ENCODE measurements around the gene AGAP2.

Gene AGAP2

GRCh38 chr12:57751432-57751787 lies 12.9 kb upstream of the AGAP2 start:
- Mint-ChIP-seq H3K27ac (peak overlapping the region; percentile 96), H3K4me1 (peaks cover 61% of the 10 kb centered on the region), H3K4me3 (peak overlapping the region; percentile 98), H3K36me3 (peaks cover 62% of the 10 kb centered on the region), H3K9me3 (no peaks in the 10 kb centered on the region)
- ATAC-seq (no peak), DNase-seq (ENCODE audit: low spot score in 2 of 2) (no peak)

GRCh38 chr12:57750561-57751431 lies 12.3 kb upstream of the AGAP2 start:
- Mint-ChIP-seq H3K36me3 (peaks cover 67% of the 10 kb centered on the region), H3K4me3 (peak overlapping the region; percentile 98), H3K4me1 (peaks cover 63% of the 10 kb centered on the region), H3K27ac (peak overlapping the region; percentile 96), H3K9me3 (no peaks in the 10 kb centered on the region)
- no peak for DNase-seq (ENCODE audit: low spot score in 2 of 2)
- ATAC-seq = no peak

GRCh38 chr12:57749061-57749460 lies 10.5 kb upstream of the AGAP2 start:
- Mint-ChIP-seq H3K36me3 (peaks cover 81% of the 10 kb centered on the region), H3K9me3 (no peaks in the 10 kb centered on the region), H3K4me3 (no peak overlapping the region), H3K4me1 (peaks cover 71% of the 10 kb centered on the region), H3K27ac (no peak overlapping the region)
- ATAC-seq = no peak
- no peak for DNase-seq (ENCODE audit: low spot score in 2 of 2)

GRCh38 chr12:57746025-57746424 lies 7.5 kb upstream of the AGAP2 start:
- DNase-seq (ENCODE audit: low spot score in 2 of 2) = no peak
- H3K36me3 Mint-ChIP-seq = peaks cover 70% of the 10 kb centered on the region
- H3K4me1 Mint-ChIP-seq = peaks cover 58% of the 10 kb centered on the region
- peak overlapping the region; percentile 91 for H3K4me3 Mint-ChIP-seq
- ATAC-seq = no peak
- H3K9me3 Mint-ChIP-seq = no peaks in the 10 kb centered on the region
- H3K27ac Mint-ChIP-seq = peak overlapping the region; percentile 98

- Mint-ChIP-seq H3K4me3 (peak overlapping the region; percentile 91), H3K36me3 (peaks cover 69% of the 10 kb centered on the region), H3K4me1 (peaks cover 58% of the 10 kb centered on the region), H3K27ac (peak overlapping the region; percentile 98), H3K9me3 (no peaks in the 10 kb centered on the region)
- DNase-seq (ENCODE audit: low spot score in 2 of 2) = no peak
- no peak for ATAC-seq
These were observed 6.9 kb upstream of the AGAP2 start for GRCh38 chr12:57745485-57745881.

GRCh38 chr12:57744777-57745484 lies 6.4 kb upstream of the AGAP2 start, which contains the start of gene TSPAN31:
TSS of gene TSPAN31 (plus strand) at chr12:57745039. CDS start at chr12:57745155, 116 bp downstream.
- peak within 1 kb of the TSS; percentile 98 for H3K27ac Mint-ChIP-seq
- peaks cover 60% of the 10 kb centered on the region for H3K4me1 Mint-ChIP-seq
- peak; percentile 73 to 94 for DNase-seq (ENCODE audit: low spot score in 2 of 2)
- ATAC-seq = peak; percentile 88
- no peaks in the 10 kb centered on the region for H3K9me3 Mint-ChIP-seq
- peaks cover 63% of the 10 kb centered on the region for H3K36me3 Mint-ChIP-seq
- H3K4me3 Mint-ChIP-seq = peak within 1 kb of the TSS; percentile 91

- Mint-ChIP-seq H3K27ac (peak overlapping the region; percentile 98), H3K4me3 (peak overlapping the region; percentile 91), H3K36me3 (peaks cover 63% of the 10 kb centered on the region), H3K4me1 (peaks cover 65% of the 10 kb centered on the region), H3K9me3 (no peaks in the 10 kb centered on the region)
- ATAC-seq (peak; percentile 64), DNase-seq (ENCODE audit: low spot score in 2 of 2) (peak; percentile 62 to 87)
These were observed 5.7 kb upstream of the AGAP2 start for GRCh38 chr12:57744194-57744776.

- Mint-ChIP-seq H3K9me3 (no peaks in the 10 kb centered on the region), H3K4me3 (peak overlapping the region; percentile 91), H3K4me1 (peaks cover 66% of the 10 kb centered on the region), H3K36me3 (peaks cover 62% of the 10 kb centered on the region), H3K27ac (peak overlapping the region; percentile 98)
- DNase-seq (ENCODE audit: low spot score in 2 of 2) (no peak), ATAC-seq (no peak)
These were observed 5.2 kb upstream of the AGAP2 start for GRCh38 chr12:57743769-57744168.

GRCh38 chr12:57741844-57742738 lies 3.5 kb upstream of the AGAP2 start:
- ATAC-seq (peak; percentile 79), DNase-seq (ENCODE audit: low spot score in 2 of 2) (peak; percentile 49 to 83)
- peaks cover 66% of the 10 kb centered on the region for H3K4me1 Mint-ChIP-seq
- peak overlapping the region; percentile 81 for H3K4me3 Mint-ChIP-seq
- H3K27ac Mint-ChIP-seq = peak overlapping the region; percentile 93
- peaks cover 46% of the 10 kb centered on the region for H3K36me3 Mint-ChIP-seq
- no peaks in the 10 kb centered on the region for H3K9me3 Mint-ChIP-seq

GRCh38 chr12:57741413-57741789 lies 2.9 kb upstream of the AGAP2 start:
- DNase-seq (ENCODE audit: low spot score in 2 of 2) (no peak), ATAC-seq (no peak)
- H3K4me1 Mint-ChIP-seq = peaks cover 70% of the 10 kb centered on the region
- H3K9me3 Mint-ChIP-seq = no peaks in the 10 kb centered on the region
- peak overlapping the region; percentile 81 for H3K4me3 Mint-ChIP-seq
- peaks cover 46% of the 10 kb centered on the region for H3K36me3 Mint-ChIP-seq
- peak overlapping the region; percentile 93 for H3K27ac Mint-ChIP-seq

- ATAC-seq (peak; percentile 77), DNase-seq (ENCODE audit: low spot score in 2 of 2) (peak; percentile 54 to 84)
- Mint-ChIP-seq H3K9me3 (no peaks in the 10 kb centered on the region), H3K36me3 (peaks cover 43% of the 10 kb centered on the region), H3K4me1 (peaks cover 67% of the 10 kb centered on the region), H3K4me3 (peak overlapping the region; percentile 81), H3K27ac (peak overlapping the region; percentile 93)
These were observed 2.3 kb upstream of the AGAP2 start for GRCh38 chr12:57740656-57741412.

- H3K36me3 Mint-ChIP-seq = peaks cover 44% of the 10 kb centered on the region
- peak overlapping the region; percentile 81 for H3K4me3 Mint-ChIP-seq
- DNase-seq (ENCODE audit: low spot score in 2 of 2) = no peak
- no peak for ATAC-seq
- no peaks in the 10 kb centered on the region for H3K9me3 Mint-ChIP-seq
- peaks cover 61% of the 10 kb centered on the region for H3K4me1 Mint-ChIP-seq
- peak overlapping the region; percentile 93 for H3K27ac Mint-ChIP-seq
These were observed 1.5 kb upstream of the AGAP2 start for GRCh38 chr12:57739914-57740538.

GRCh38 chr12:57739387-57739786 lies 845 bp upstream of the AGAP2 start:
- peak overlapping the region; percentile 93 for H3K27ac Mint-ChIP-seq
- no peaks in the 10 kb centered on the region for H3K9me3 Mint-ChIP-seq
- H3K36me3 Mint-ChIP-seq = peaks cover 41% of the 10 kb centered on the region
- DNase-seq (ENCODE audit: low spot score in 2 of 2) (no peak), ATAC-seq (no peak)
- H3K4me3 Mint-ChIP-seq = peak overlapping the region; percentile 81
- H3K4me1 Mint-ChIP-seq = peaks cover 61% of the 10 kb centered on the region

All from stimulated activated effector memory CD8-positive, alpha-beta T cell treated with anti-CD3 and anti-CD28 coated beads, Interleukin-12 subunit alpha, Interleukin-12 subunit beta, amount 100 ng/mL, for 72 hours (primary cell).